Measurements from ENCODE around the gene GARIN3.
A peak's percentile ranks its signal among the peaks of the same experiment; 100 is the strongest.
"Not testable (repeated sequence)": the region's sequence is repeated elsewhere in the genome, so short reads cannot be mapped to it uniquely, and the experiment has no call there.

GARIN3 gene

GRCh38 chr5:157166214-157167213 lies at the start of gene GARIN3:
GARIN3 (minus strand) TSS chr5:157166264; CDS start chr5:157166168, 96 bp downstream.
- Histone ChIP-seq H3K36me3 (ENCODE audit: control insufficient read depth, insufficient read depth, low read length, severe bottlenecking) (no peaks in the 10 kb centered on the region), H3K27me3 (replicated peaks; ENCODE audit: control insufficient read depth, insufficient read depth, low read length) (peaks cover 25% of the 10 kb centered on the region), H3K9ac (ENCODE audit: low read length) (no peak within 1 kb of the TSS), H3K9me3 (ENCODE audit: control insufficient read depth, low read length) (peaks cover 6% of the 10 kb centered on the region), H3K4me3 (ENCODE audit: low read length) (no peak within 1 kb of the TSS), H3K4me1 (ENCODE audit: control insufficient read depth, insufficient read depth, low read length) (no peaks in the 10 kb centered on the region)
- DNase-seq (ENCODE audit: low read depth), result no peak

- H3K4me3 ChIP-seq (ENCODE audit: low read length), result no peak overlapping the region
- peaks cover 30% of the 10 kb centered on the region for H3K4me1 ChIP-seq (ENCODE audit: control insufficient read depth, insufficient read depth, low read length)
- H3K27me3 ChIP-seq (replicated peaks; ENCODE audit: control insufficient read depth, insufficient read depth, low read length), result no peaks in the 10 kb centered on the region
- no peak overlapping the region for H3K9ac ChIP-seq (ENCODE audit: low read length)
- DNase-seq (ENCODE audit: low read depth), result no peak
- no peaks in the 10 kb centered on the region for H3K9me3 ChIP-seq (ENCODE audit: control insufficient read depth, low read length)
- no peaks in the 10 kb centered on the region for H3K36me3 ChIP-seq (ENCODE audit: control insufficient read depth, insufficient read depth, low read length, severe bottlenecking)
Observed at GRCh38 chr5:157215514-157216167, 49.6 kb upstream of the GARIN3 start.

GRCh38 chr5:157214861-157215513 lies 48.9 kb upstream of the GARIN3 start:
- DNase-seq (ENCODE audit: low read depth), result no peak
- Histone ChIP-seq H3K9ac (ENCODE audit: low read length) (no peak overlapping the region), H3K9me3 (ENCODE audit: control insufficient read depth, low read length) (no peaks in the 10 kb centered on the region), H3K4me3 (ENCODE audit: low read length) (no peak overlapping the region), H3K27me3 (replicated peaks; ENCODE audit: control insufficient read depth, insufficient read depth, low read length) (no peaks in the 10 kb centered on the region), H3K36me3 (ENCODE audit: control insufficient read depth, insufficient read depth, low read length, severe bottlenecking) (no peaks in the 10 kb centered on the region), H3K4me1 (ENCODE audit: control insufficient read depth, insufficient read depth, low read length) (peaks cover 33% of the 10 kb centered on the region)

GRCh38 chr5:157214415-157214814 lies 48.4 kb upstream of the GARIN3 start:
- peaks cover 33% of the 10 kb centered on the region for H3K4me1 ChIP-seq (ENCODE audit: control insufficient read depth, insufficient read depth, low read length)
- no peaks in the 10 kb centered on the region for H3K9me3 ChIP-seq (ENCODE audit: control insufficient read depth, low read length)
- no peaks in the 10 kb centered on the region for H3K36me3 ChIP-seq (ENCODE audit: control insufficient read depth, insufficient read depth, low read length, severe bottlenecking)
- H3K4me3 ChIP-seq (ENCODE audit: low read length), result no peak overlapping the region
- H3K9ac ChIP-seq (ENCODE audit: low read length), result no peak overlapping the region
- DNase-seq (ENCODE audit: low read depth), result no peak
- no peaks in the 10 kb centered on the region for H3K27me3 ChIP-seq (replicated peaks; ENCODE audit: control insufficient read depth, insufficient read depth, low read length)

DNA sequence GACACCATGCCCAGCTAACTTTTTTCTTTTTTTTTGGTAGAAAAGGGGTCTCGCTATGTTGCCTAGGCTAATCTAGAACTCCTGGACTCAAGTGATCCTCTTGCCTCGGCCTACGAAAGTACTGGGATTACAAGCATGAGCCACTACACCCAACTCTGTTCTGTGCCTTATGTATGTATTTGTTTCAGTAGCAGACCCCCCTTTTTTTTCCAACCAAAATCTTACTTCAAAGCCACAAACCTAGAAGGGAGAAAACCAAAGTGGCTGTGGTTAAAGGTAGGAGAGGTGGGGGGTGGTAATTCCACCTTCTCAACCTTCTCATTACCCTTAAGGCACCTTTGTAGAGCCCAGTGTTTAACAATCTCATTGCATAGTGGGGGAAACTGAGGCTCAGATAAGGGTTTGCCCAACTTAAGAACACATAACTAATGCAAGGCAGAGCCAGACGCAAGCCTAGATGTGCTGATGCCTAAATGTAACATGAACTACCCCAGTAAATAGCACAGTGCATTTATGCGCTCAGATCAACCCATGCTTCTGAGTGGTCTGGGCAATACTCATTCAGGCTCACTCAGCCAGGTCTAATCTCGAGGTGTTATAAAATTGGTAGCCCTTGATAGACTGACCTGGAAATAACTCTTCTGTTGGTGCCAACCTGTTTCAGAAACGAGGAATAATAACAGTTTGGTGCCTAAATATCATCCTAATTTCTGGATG lies 47.6 kb upstream of the GARIN3 start:
- Histone ChIP-seq H3K4me1 (ENCODE audit: control insufficient read depth, insufficient read depth, low read length) (peaks cover 32% of the 10 kb centered on the region), H3K36me3 (ENCODE audit: control insufficient read depth, insufficient read depth, low read length, severe bottlenecking) (no peaks in the 10 kb centered on the region), H3K4me3 (ENCODE audit: low read length) (no peak overlapping the region), H3K9me3 (ENCODE audit: control insufficient read depth, low read length) (no peaks in the 10 kb centered on the region), H3K9ac (ENCODE audit: low read length) (no peak overlapping the region), H3K27me3 (replicated peaks; ENCODE audit: control insufficient read depth, insufficient read depth, low read length) (no peaks in the 10 kb centered on the region)
- no peak for DNase-seq (ENCODE audit: low read depth)

- no peaks in the 10 kb centered on the region for H3K27me3 ChIP-seq (replicated peaks; ENCODE audit: control insufficient read depth, insufficient read depth, low read length)
- H3K4me3 ChIP-seq (ENCODE audit: low read length), result no peak overlapping the region
- peaks cover 32% of the 10 kb centered on the region for H3K4me1 ChIP-seq (ENCODE audit: control insufficient read depth, insufficient read depth, low read length)
- no peak for DNase-seq (ENCODE audit: low read depth)
- H3K9ac ChIP-seq (ENCODE audit: low read length), result no peak overlapping the region
- no peaks in the 10 kb centered on the region for H3K36me3 ChIP-seq (ENCODE audit: control insufficient read depth, insufficient read depth, low read length, severe bottlenecking)
- H3K9me3 ChIP-seq (ENCODE audit: control insufficient read depth, low read length), result no peaks in the 10 kb centered on the region
Observed at GRCh38 chr5:157212307-157212706, 46.2 kb upstream of the GARIN3 start.

- Histone ChIP-seq H3K9ac (ENCODE audit: low read length) (peak overlapping the region; percentile 56), H3K4me1 (ENCODE audit: control insufficient read depth, insufficient read depth, low read length) (peaks cover 25% of the 10 kb centered on the region), H3K4me3 (ENCODE audit: low read length) (peak overlapping the region; percentile 58)
- H3K36me3 ChIP-seq (ENCODE audit: control insufficient read depth, insufficient read depth, low read length, severe bottlenecking); H3K9me3 ChIP-seq (ENCODE audit: control insufficient read depth, low read length); H3K27me3 ChIP-seq (replicated peaks; ENCODE audit: control insufficient read depth, insufficient read depth, low read length): not testable (repeated sequence)
- peak; percentile 45 for DNase-seq (ENCODE audit: low read depth)
Observed at GRCh38 chr5:157210652-157211051, 44.6 kb upstream of the GARIN3 start.

- no peak overlapping the region for H3K9ac ChIP-seq (ENCODE audit: low read length)
- H3K4me3 ChIP-seq (ENCODE audit: low read length), result no peak overlapping the region
- no peaks in the 10 kb centered on the region for H3K27me3 ChIP-seq (replicated peaks; ENCODE audit: control insufficient read depth, insufficient read depth, low read length)
- peaks cover 12% of the 10 kb centered on the region for H3K4me1 ChIP-seq (ENCODE audit: control insufficient read depth, insufficient read depth, low read length)
- no peaks in the 10 kb centered on the region for H3K36me3 ChIP-seq (ENCODE audit: control insufficient read depth, insufficient read depth, low read length, severe bottlenecking)
- no peak for DNase-seq (ENCODE audit: low read depth)
- H3K9me3 ChIP-seq (ENCODE audit: control insufficient read depth, low read length), result peaks cover 12% of the 10 kb centered on the region
Observed at GRCh38 chr5:157205708-157206107, 39.6 kb upstream of the GARIN3 start.

GRCh38 chr5:157204765-157205164 lies 38.7 kb upstream of the GARIN3 start:
- no peaks in the 10 kb centered on the region for H3K27me3 ChIP-seq (replicated peaks; ENCODE audit: control insufficient read depth, insufficient read depth, low read length)
- DNase-seq (ENCODE audit: low read depth), result no peak

DNA sequence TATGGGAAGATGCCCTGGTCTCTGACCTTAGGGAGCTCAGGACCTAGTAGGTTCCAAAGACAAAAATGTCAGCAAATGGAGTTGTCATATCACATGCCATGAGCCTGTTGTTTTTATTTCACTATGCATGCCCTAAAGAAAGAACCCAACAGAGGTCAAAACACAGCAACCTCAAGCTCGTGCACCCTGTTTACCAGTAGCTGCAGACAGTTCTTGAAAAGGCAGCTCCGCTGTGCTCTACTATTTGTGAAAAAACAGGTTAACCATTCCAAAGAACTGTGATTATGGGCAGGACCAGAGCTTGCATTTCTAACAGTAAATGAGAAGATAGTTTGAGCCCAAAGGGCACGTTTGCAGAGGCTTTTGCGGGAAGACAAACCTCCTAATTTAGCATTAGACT lies 37.4 kb upstream of the GARIN3 start:
- no peak overlapping the region for H3K9ac ChIP-seq (ENCODE audit: low read length)
- peaks cover 12% of the 10 kb centered on the region for H3K9me3 ChIP-seq (ENCODE audit: control insufficient read depth, low read length)
- no peaks in the 10 kb centered on the region for H3K4me1 ChIP-seq (ENCODE audit: control insufficient read depth, insufficient read depth, low read length)
- no peak overlapping the region for H3K4me3 ChIP-seq (ENCODE audit: low read length)
- H3K27me3 ChIP-seq (replicated peaks; ENCODE audit: control insufficient read depth, insufficient read depth, low read length), result no peaks in the 10 kb centered on the region
- H3K36me3 ChIP-seq (ENCODE audit: control insufficient read depth, insufficient read depth, low read length, severe bottlenecking), result no peaks in the 10 kb centered on the region
- no peak for DNase-seq (ENCODE audit: low read depth)

More at GRCh38 chr5:157204765-157205164, 38.7 kb upstream of the GARIN3 start:
- no peaks in the 10 kb centered on the region for H3K36me3 ChIP-seq (ENCODE audit: control insufficient read depth, insufficient read depth, low read length, severe bottlenecking)
- peaks cover 6% of the 10 kb centered on the region for H3K4me1 ChIP-seq (ENCODE audit: control insufficient read depth, insufficient read depth, low read length)
- H3K9ac ChIP-seq (ENCODE audit: low read length), result no peak overlapping the region
- no peak overlapping the region for H3K4me3 ChIP-seq (ENCODE audit: low read length)
- peaks cover 12% of the 10 kb centered on the region for H3K9me3 ChIP-seq (ENCODE audit: control insufficient read depth, low read length)
